AG04450 (cell line): Measurements from ENCODE around the gene UGT1A10. TPM values are rescaled to one million over a fixed set of nuclear protein-coding genes. Genes with fewer than 3 reads are reported as not detected.

ENCODE experiments used
- CTCF ChIA-PET: fragments of 300-600, 350-600 bp; formaldehyde crosslinking; extraction: SDS; loops from one replicate; lab custom pipeline; 2022; ENCODE audit warnings: antibody characterized with exemption, inconsistent platforms; lab: Charles Lee
- POLR2A ChIA-PET: fragments of 350-600 bp; formaldehyde crosslinking; extraction: SDS; loops from one replicate; lab custom pipeline; 2021; ENCODE audit warnings: antibody characterized with exemption, inconsistent platforms; lab: Yijun Ruan, JAX
- DNase-seq: peaks from one replicate; pipeline ENCODE4 v3.0.0-alpha.2; 2011; ENCODE audit warnings: low read depth, low spot score
- H3K27ac ChIP-seq: one replicate; pipeline ENCODE4 v1.5.1; 2012; ENCODE audit warnings: low read depth, low read length, control low read depth
- H3K27me3 ChIP-seq: one replicate; pipeline ENCODE4 v1.6.0; 2012; ENCODE audit warnings: low read length; ENCODE audit not compliant: control insufficient read depth, insufficient read depth
- H3K4me3 ChIP-seq: 2 replicates; pipeline ENCODE4 v1.5.1; 2011; ENCODE audit warnings: mild to moderate bottlenecking, low read depth, low read length, control low read depth
- H3K9me3 ChIP-seq: 2 replicates; pipeline ENCODE4 v1.5.1; 2012; ENCODE audit warnings: low read length; ENCODE audit not compliant: control insufficient read depth, insufficient read depth
- CTCF ChIP-seq: IDR thresholded peaks from 2 replicates; pipeline ENCODE4 v1.5.1; 2011; ENCODE audit warnings: low read depth, low read length, control low read depth, inconsistent platforms
- polyA plus RNA-seq: library from polyadenylated mRNA; depleted of rRNA; stranded (reverse); fragments of >200 nt; gene quantifications from 2 replicates; pipeline ENCODE4 v1.2.3, GENCODE V29; 2011

Gene UGT1A10
- polyA plus RNA-seq, 1 experiment, result not detected

- no peaks in the 10 kb centered on the region for H3K9me3 ChIP-seq
- no peak overlapping the region for H3K4me3 ChIP-seq
- TF ChIP-seq CTCF, result no peak
- no peak overlapping the region for H3K27ac ChIP-seq
- peaks cover 7% of the 10 kb centered on the region for H3K27me3 ChIP-seq
- CTCF ChIA-PET, result no interaction called here
- POLR2A ChIA-PET, result no interaction called here
- DNase-seq, result no peak
Measured at GRCh38 chr2:233674995-233675394, 38.7 kb downstream of the UGT1A10 start.

GRCh38 chr2:233676046-233676445 is 39.8 kb downstream of the UGT1A10 start:
- Histone ChIP-seq H3K9me3 (no peaks in the 10 kb centered on the region), H3K4me3 (no peak overlapping the region), H3K27me3 (peaks cover 3% of the 10 kb centered on the region), H3K27ac (no peak overlapping the region)
- TF ChIP-seq CTCF, result no peak
- POLR2A ChIA-PET, result no interaction called here
- CTCF ChIA-PET, result no interaction called here
- DNase-seq, result no peak

GRCh38 chr2:233679196-233679595 is 42.9 kb downstream of the UGT1A10 start:
- H3K9me3 ChIP-seq, result no peaks in the 10 kb centered on the region
- ChIA-PET CTCF (no interaction called here), POLR2A (no interaction called here)
- H3K4me3 ChIP-seq, result no peak overlapping the region
- no peak for DNase-seq
- TF ChIP-seq CTCF, result no peak
- H3K27me3 ChIP-seq, result no peaks in the 10 kb centered on the region
- no peak overlapping the region for H3K27ac ChIP-seq

- Histone ChIP-seq H3K4me3 (no peak overlapping the region), H3K27ac (no peak overlapping the region), H3K9me3 (no peaks in the 10 kb centered on the region), H3K27me3 (no peaks in the 10 kb centered on the region)
- TF ChIP-seq CTCF, result no peak
- ChIA-PET CTCF (no interaction called here), POLR2A (no interaction called here)
- no peak for DNase-seq
Measured at GRCh38 chr2:233680361-233681045, 44.3 kb downstream of the UGT1A10 start.

- DNase-seq, result no peak
- TF ChIP-seq CTCF, result no peak
- POLR2A ChIA-PET, result no interaction called here
- Histone ChIP-seq H3K4me3 (no peak within 1 kb of the TSS), H3K9me3 (no peaks in the 10 kb centered on the region), H3K27me3 (no peaks in the 10 kb centered on the region), H3K27ac (no peak within 1 kb of the TSS)
- CTCF ChIA-PET, result no interaction called here
Measured at GRCh38 chr2:233681521-233682099, 45.4 kb downstream of the UGT1A10 start, which contains the start of gene UGT1A7. Gene UGT1A7, plus strand, starts transcription at chr2:233681901. Its CDS starts 37 bp downstream, at chr2:233681938.
